Mesenteric fat pad (tissue), 1 donor: ENCODE data around the gene CPA4. TPM values are rescaled to one million over a fixed set of nuclear protein-coding genes. Genes with fewer than 3 reads are reported as not detected.

Source experiments
- DNase-seq: peaks from one replicate; pipeline ENCODE4 v3.0.0-alpha.2; 2020; ENCODE audit warnings: low spot score
- total RNA-seq: library from RNA; stranded (reverse); fragmentation: NEBNext Ultra II Directional; extraction: Animal tissue kit (Norgen Biotek cat#: 25700); gene quantifications from one replicate; pipeline ENCODE4 v1.2.1, GENCODE V29; 2021
- donor health status: DM: yes; HTN: yes; CAD: no.

The CPA4 gene
- total RNA-seq, 1 donor from 2014 or later, result 3.2 TPM

- no peak for DNase-seq
Measured at GRCh38 chr7:130363026-130363847, 70.3 kb downstream of the CPA4 start.

DNA sequence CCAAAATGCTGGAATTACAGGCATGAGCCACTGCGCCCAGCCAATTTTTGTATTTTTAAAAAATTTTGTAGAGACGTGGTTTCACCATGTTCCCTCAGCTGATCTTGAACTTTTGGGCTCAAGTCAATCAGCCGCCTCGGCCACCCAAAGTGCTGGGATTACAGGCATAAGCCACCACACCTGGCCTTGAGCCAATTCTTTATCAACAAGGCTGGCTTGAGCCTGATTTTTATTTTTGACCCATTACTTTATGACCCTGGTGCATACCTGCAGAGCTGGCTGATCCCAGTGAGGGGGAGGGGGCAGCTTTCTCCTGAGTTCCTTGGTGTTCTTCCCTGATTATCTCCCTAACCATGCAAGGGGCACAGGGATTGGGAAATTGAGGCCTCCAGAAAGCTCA is 71.5 kb downstream of the CPA4 start:
- DNase-seq, result no peak

DNA sequence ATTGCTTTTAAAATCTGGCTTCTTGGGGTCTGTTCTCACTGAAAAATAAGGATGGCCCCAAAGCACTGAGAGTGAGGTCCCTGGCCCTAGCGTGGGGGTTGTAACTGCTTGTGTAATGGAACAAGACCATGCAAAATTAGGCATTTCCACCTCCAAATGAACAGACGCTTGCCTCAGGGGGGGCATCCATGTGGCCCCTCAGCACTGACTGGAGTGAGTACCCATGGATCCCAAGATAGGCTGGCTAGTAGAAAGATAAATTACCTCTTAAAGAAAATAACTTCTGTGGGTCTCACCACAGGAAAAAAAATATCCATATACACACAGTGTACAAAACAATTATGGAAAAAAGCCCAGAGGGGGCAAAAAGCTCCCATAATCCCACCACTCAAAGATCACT is 72.1 kb downstream of the CPA4 start:
- no peak for DNase-seq

GRCh38 chr7:130365511-130366441 is 72.8 kb downstream of the CPA4 start:
- DNase-seq, result no peak

GRCh38 chr7:130366564-130366963 is 73.6 kb downstream of the CPA4 start:
- no peak for DNase-seq

DNA sequence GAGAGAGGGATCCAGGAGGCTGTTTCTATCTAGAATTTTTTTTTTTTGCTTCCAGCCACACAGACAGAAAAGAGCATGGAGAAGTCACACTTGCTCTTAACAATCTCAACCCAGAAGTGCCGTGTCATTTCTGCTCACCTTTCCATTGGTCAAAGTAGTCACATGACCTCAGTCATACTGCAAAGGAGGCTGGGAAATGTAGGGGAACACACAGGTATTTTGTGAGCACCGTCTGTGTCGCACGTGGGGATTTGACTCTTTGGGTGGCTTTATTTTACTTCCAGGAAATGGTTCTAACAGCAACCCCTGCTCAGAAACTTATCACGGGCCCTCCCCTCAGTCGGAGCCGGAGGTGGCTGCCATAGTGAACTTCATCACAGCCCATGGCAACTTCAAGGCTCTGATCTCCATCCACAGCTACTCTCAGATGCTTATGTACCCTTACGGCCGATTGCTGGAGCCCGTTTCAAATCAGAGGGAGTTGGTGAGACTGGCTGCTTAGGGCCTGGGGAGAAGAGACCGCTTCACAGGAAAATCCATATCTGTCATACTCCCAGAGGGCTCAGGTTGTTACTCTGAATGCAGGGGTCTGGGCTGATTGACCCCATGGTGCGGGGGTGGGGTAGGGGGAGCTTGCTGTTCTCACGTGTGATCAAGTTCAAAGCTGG is 74.3 kb downstream of the CPA4 start:
- DNase-seq, result no peak

- no peak for DNase-seq
Measured at GRCh38 chr7:130367836-130368746, 75.1 kb downstream of the CPA4 start.

DNA sequence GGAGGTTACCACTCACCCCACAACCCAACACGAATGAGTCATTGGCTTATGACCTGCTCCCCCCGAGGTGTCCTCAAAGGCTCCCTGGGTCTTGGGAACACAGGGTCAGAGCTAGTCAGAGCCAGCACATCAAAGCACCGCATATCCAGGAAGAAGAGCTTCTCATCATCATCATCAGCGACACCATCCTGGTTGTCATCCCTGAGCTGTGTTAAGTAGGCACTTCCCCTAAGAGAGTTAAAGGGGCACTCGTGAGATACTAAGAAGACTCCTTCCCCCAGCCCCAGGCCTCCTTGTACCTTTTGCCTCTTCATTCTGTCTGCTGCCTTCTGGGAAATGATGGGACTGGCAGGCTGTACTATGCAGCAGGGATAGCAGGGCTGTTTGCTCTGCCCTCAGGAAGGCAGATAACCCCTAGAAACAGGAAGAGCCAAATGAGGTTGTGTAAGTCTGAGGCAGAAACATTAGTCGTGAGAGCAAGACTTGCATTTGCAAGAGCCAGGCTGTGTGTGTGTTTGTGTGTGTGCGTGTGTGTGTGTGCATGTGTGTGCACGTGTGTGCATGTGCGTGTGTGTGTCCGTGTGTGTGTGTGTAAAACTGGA is 76.2 kb downstream of the CPA4 start:
- DNase-seq, result no peak

DNA sequence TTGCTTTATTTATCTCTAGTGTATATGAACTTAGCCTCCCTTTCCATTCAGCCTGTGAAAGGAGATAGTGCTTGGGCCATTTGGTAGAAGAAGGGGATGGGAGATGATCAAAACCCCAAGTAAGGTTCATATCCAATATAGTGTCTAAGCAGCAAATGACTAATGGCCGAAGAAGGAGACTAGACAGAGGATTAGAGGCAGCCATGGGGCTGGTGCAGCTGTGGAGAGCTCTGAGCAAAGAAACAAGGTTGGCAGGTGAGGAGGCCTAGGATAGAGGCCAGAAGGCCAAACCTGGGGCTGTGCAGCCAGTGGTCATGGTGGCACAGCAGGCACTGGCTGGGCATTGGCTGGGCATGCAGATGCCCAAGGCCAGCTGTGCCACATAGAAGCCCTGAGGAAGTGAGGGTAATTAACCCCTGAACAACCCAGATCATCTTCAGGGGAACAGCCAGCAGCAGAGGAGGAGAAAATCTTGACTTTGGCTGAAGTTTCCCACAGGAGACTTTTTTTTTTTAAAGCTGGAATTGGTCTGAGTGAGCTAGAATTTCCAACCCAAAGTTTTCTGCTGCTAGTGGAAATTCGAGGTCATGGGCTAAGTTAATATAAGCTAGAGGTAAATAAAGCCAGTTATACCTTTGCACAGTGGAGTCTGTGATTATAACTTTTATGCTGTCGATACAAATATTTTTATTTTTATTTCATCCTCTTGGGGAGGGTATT is 77.0 kb downstream of the CPA4 start:
- DNase-seq, result no peak

DNA sequence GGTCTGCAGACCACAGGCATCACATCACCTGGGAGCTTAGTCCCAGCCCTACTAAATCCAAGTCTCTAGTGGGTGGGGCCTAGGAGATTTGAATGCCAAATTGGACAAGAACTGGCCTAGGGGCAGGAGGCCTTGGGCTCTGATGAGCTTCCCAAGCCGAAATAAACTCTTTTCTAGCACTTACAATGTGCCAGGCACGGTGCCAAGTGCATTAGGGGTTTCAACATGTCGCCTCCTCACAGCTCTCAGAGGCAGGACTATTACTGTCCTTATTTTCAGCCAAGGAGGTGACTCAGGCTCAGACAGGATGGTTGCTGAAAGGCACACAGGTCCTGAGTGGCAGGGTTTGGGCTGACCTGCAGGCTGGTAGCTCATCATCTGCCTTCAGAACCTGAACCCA is 78.1 kb downstream of the CPA4 start:
- DNase-seq, result no peak

- no peak for DNase-seq
Measured at GRCh38 chr7:130372402-130373165, 79.6 kb downstream of the CPA4 start.

Other genes starting within 250 kb of the CPA4 start
- 16.4 TPM for gene ZC3HC1, start 241.8 kb upstream of the CPA4 start, total RNA-seq
- 30.6 TPM for gene KLHDC10, start 222.6 kb upstream of the CPA4 start, total RNA-seq
- 17.2 TPM for gene TMEM209, start 87.8 kb upstream of the CPA4 start, total RNA-seq
- gene SSMEM1, start 85.3 kb upstream of the CPA4 start, total RNA-seq, result 0.39 TPM
- 2.2 TPM for gene CPA2, start 26.3 kb upstream of the CPA4 start, total RNA-seq
- not detected for gene CPA5, start 51.7 kb downstream of the CPA4 start, total RNA-seq
- gene CPA1, start 87.3 kb downstream of the CPA4 start, total RNA-seq, result 4.0 TPM
- gene CEP41, start 147.9 kb downstream of the CPA4 start, total RNA-seq, result 9.3 TPM
- gene MEST, start 198.9 kb downstream of the CPA4 start, total RNA-seq, result 963 TPM